ENCODE data around the gene PHLPP1.
"Not testable (repeated sequence)": the region's sequence is repeated elsewhere in the genome, so short reads cannot be mapped to it uniquely, and the experiment has no call there.

DNA sequence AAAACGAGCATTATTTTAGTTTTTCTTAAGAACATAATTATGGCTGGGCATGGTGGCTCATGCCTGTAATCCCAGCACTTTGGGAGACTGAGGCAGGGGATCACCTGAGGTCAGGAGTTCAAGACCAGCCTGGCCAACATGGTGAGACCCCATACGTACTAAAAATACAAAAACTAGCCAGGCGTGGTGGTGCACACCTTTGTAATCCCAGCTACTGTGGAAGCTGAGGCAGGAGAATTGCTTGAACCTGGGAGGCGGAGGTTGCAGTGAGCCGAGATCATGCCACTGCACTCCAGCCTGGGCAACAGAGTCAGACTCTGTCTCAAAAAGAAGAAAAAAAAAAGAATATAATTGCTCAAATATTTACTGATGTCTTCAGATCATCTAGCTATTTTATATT lies 25.3 kb downstream of the PHLPP1 start:
- TF ChIP-seq PATZ1 (CRISPR knock-in tag; IDR thresholded peaks at IDR 0.05; ENCODE audit: borderline replicate concordance); GLIS3 (CRISPR knock-in tag; IDR thresholded peaks at IDR 0.05); ZNF70 (CRISPR knock-in tag; IDR thresholded peaks at IDR 0.05): not testable (repeated sequence)
- TF ChIP-seq, protein P1, sequence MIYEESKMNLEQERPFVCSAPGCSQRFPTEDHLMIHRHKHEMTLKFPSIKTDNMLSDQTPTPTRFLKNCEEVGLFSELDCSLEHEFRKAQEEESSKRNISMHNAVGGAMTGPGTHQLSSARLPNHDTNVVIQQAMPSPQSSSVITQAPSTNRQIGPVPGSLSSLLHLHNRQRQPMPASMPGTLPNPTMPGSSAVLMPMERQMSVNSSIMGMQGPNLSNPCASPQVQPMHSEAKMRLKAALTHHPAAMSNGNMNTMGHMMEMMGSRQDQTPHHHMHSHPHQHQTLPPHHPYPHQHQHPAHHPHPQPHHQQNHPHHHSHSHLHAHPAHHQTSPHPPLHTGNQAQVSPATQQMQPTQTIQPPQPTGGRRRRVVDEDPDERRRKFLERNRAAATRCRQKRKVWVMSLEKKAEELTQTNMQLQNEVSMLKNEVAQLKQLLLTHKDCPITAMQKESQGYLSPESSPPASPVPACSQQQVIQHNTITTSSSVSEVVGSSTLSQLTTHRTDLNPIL (CRISPR knock-in tag; IDR thresholded peaks at IDR 0.05; ENCODE audit: low read depth), result not testable (repeated sequence)

All from SK-N-SH treated with all-trans-retinoic acid at 6 μM for 48 hours (cell line).